Measurements from ENCODE around the gene ADCY2. TPM values are rescaled to one million over a fixed set of nuclear protein-coding genes. Genes with fewer than 3 reads are reported as not detected.

The ADCY2 gene
- total RNA-seq, 1 experiment from 2014 or later = 31.3 TPM

GRCh38 chr5:7493081-7493480 lies 97.1 kb downstream of the ADCY2 start:
- H4K20me1 ChIP-seq (ENCODE audit: control insufficient read depth, insufficient read depth, insufficient read length) = no peaks in the 10 kb centered on the region
- no peak overlapping the region for H4K91ac ChIP-seq (ENCODE audit: insufficient read length, low read depth, low read length)
- no peak overlapping the region for H2BK5ac ChIP-seq (ENCODE audit: insufficient read length, low read length)
- H3K23ac ChIP-seq (ENCODE audit: insufficient read length, low read depth, low read length) = no peak overlapping the region
- no peak overlapping the region for H2BK20ac ChIP-seq (ENCODE audit: low read depth, low read length, poor library complexity, severe bottlenecking)
- TF ChIP-seq, protein P1, sequence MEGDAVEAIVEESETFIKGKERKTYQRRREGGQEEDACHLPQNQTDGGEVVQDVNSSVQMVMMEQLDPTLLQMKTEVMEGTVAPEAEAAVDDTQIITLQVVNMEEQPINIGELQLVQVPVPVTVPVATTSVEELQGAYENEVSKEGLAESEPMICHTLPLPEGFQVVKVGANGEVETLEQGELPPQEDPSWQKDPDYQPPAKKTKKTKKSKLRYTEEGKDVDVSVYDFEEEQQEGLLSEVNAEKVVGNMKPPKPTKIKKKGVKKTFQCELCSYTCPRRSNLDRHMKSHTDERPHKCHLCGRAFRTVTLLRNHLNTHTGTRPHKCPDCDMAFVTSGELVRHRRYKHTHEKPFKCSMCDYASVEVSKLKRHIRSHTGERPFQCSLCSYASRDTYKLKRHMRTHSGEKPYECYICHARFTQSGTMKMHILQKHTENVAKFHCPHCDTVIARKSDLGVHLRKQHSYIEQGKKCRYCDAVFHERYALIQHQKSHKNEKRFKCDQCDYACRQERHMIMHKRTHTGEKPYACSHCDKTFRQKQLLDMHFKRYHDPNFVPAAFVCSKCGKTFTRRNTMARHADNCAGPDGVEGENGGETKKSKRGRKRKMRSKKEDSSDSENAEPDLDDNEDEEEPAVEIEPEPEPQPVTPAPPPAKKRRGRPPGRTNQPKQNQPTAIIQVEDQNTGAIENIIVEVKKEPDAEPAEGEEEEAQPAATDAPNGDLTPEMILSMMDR (conservative IDR thresholded peaks at IDR 0.05) = no peak
- H3K79me1 ChIP-seq (ENCODE audit: insufficient read depth, low read depth, low read length, poor library complexity, severe bottlenecking) = peaks cover 3% of the 10 kb centered on the region
- H3K9ac ChIP-seq (ENCODE audit: extremely low read depth, insufficient read length, low read length) = no peak overlapping the region
- H4K5ac ChIP-seq (ENCODE audit: insufficient read length, low read depth, low read length) = no peak overlapping the region
- peaks cover 3% of the 10 kb centered on the region; the same call in 1 of the 2 replicates for H3K79me2 ChIP-seq (ENCODE audit: insufficient read depth, low read length)
- no peak overlapping the region for H3T11ph ChIP-seq (ENCODE audit: low read length)
- H3K4me1 Mint-ChIP-seq = peaks cover 4 to 5% of the 10 kb centered on the region in 2 experiments
- no peak overlapping the region for H2BK120ac ChIP-seq (ENCODE audit: low read depth, low read length, poor library complexity, severe bottlenecking)
- no peak overlapping the region for H2BK12ac ChIP-seq (ENCODE audit: insufficient read length, low read depth, low read length)
- no peak overlapping the region for H4K8ac ChIP-seq (replicated peaks; ENCODE audit: insufficient read length, low read depth, low read length)
- H2AK5ac ChIP-seq (ENCODE audit: insufficient read length, low read length) = no peak overlapping the region
- H3K23me2 ChIP-seq (ENCODE audit: insufficient read length, low read depth, low read length, poor library complexity, severe bottlenecking) = no peaks in the 10 kb centered on the region
- peaks cover 19% of the 10 kb centered on the region for H3K4me1 ChIP-seq (ENCODE audit: insufficient read depth, low read length)
- H2AFZ ChIP-seq (ENCODE audit: low read length) = no peak overlapping the region
- H2BK15ac ChIP-seq (ENCODE audit: low read depth, low read length) = no peak overlapping the region
- no peak overlapping the region for H3K4ac ChIP-seq (ENCODE audit: low read depth, low read length)
- peaks cover 13 to 15% of the 10 kb centered on the region in 2 experiments; a peak in 4 of 5 replicates for H3K9me3 Mint-ChIP-seq
- no peak overlapping the region for H3K18ac ChIP-seq (ENCODE audit: insufficient read length, low read depth, low read length)
- WGBS (ENCODE audit: extremely low coverage, insufficient read length, low lambda C conversion rate) = no CpG with 5 or more reads among the region's 1 CpG
- no peak overlapping the region for H3K56ac ChIP-seq (ENCODE audit: insufficient read length, low read depth, low read length)
- no peak overlapping the region for H3K4me2 ChIP-seq (ENCODE audit: insufficient read depth, insufficient read length, low read length)
- DNase-seq = no peak
- H3K36me3 Mint-ChIP-seq (ENCODE audit: insufficient read depth in 1 of 3, low read depth in 3 of 3) = peaks cover 17 to 19% (median 18%) of the 10 kb centered on the region in 3 experiments
- H3K27ac Mint-ChIP-seq = no peak overlapping the region
- no peaks in the 10 kb centered on the region for H3K27me3 ChIP-seq (ENCODE audit: insufficient read depth, low read length)
- no peak overlapping the region for H3K27ac ChIP-seq (ENCODE audit: insufficient read length, low read depth, low read length)
- no peak overlapping the region for H3K14ac ChIP-seq (ENCODE audit: insufficient read depth, low read length)
- H3K9me3 ChIP-seq (ENCODE audit: control insufficient read depth, low read depth, low read length) = peaks cover 5% of the 10 kb centered on the region
- no peak overlapping the region for H3K4me3 Mint-ChIP-seq
- no peaks in the 10 kb centered on the region; the same call in 1 of the 2 replicates for H3K27me3 Mint-ChIP-seq (ENCODE audit: low read depth)

All from H9 (cell line).